ENCODE measurements around the gene SLC26A9.

The SLC26A9 gene

GRCh38 chr1:205943245-205943644 lies at the start of gene SLC26A9:
TSS of gene SLC26A9 (minus strand) at chr1:205943456. CDS start at chr1:205935820, 7,636 bp downstream.
- no peak for DNase-seq (ENCODE audit: low spot score)

- DNase-seq (ENCODE audit: low spot score): no peak
Observed at GRCh38 chr1:205992218-205992882, 49.1 kb upstream of the SLC26A9 start.

DNA sequence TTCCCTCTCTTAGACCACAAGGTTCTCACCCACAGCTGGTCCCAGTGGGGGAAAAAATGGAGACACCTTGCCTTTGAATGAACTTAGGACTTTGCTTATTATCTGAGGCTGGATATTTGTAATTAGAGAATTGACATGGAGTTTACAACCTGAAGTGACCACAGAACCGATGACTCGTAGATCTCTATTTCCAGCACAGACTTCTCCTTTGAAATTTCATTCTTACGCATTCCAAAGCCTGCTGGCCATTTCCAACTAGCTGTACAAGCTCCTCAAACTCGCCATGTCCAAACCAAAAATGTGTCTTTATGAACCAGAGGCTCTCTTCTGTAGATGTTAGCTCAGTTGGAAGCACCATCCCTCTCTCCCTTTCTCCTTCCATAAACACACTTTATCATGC lies 48.0 kb upstream of the SLC26A9 start:
- no peak for DNase-seq (ENCODE audit: low spot score)

DNA sequence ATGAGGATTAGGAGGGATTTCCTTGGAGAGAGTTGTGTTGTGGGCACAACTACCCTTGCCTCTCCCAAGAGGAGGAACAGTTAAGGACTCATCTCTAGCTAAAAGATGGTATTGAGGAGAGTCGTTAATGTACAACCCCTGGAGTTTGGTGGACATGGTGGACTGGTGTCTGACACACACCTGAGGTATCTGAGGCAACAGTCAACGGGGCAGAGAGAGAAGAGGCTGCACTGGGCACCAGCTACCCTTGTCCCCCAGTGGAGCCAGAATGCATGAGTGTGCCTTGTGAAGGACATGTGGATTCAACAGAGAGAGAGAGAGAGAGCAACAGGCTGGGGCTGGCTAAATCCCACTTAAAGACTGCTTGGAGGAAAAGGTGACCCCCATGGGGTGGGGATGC lies 47.0 kb upstream of the SLC26A9 start:
- DNase-seq (ENCODE audit: low spot score): no peak

GRCh38 chr1:205989786-205990185 lies 46.5 kb upstream of the SLC26A9 start:
- no peak for DNase-seq (ENCODE audit: low spot score)

GRCh38 chr1:205988585-205988995 lies 45.3 kb upstream of the SLC26A9 start:
- DNase-seq (ENCODE audit: low spot score): no peak

GRCh38 chr1:205986861-205987260 lies 43.6 kb upstream of the SLC26A9 start:
- DNase-seq (ENCODE audit: low spot score): no peak

- DNase-seq (ENCODE audit: low spot score): no peak
Observed at GRCh38 chr1:205986292-205986691, 43.0 kb upstream of the SLC26A9 start.

GRCh38 chr1:205985330-205986005 lies 42.2 kb upstream of the SLC26A9 start:
- no peak for DNase-seq (ENCODE audit: low spot score)

- peak; percentile 64 for DNase-seq (ENCODE audit: low spot score)
Observed at GRCh38 chr1:205983925-205984725, 40.9 kb upstream of the SLC26A9 start.

- DNase-seq (ENCODE audit: low spot score): no peak
Observed at GRCh38 chr1:205981257-205981656, 38.0 kb upstream of the SLC26A9 start.

- no peak for DNase-seq (ENCODE audit: low spot score)
Observed at GRCh38 chr1:205980237-205980870, 37.1 kb upstream of the SLC26A9 start.

DNA sequence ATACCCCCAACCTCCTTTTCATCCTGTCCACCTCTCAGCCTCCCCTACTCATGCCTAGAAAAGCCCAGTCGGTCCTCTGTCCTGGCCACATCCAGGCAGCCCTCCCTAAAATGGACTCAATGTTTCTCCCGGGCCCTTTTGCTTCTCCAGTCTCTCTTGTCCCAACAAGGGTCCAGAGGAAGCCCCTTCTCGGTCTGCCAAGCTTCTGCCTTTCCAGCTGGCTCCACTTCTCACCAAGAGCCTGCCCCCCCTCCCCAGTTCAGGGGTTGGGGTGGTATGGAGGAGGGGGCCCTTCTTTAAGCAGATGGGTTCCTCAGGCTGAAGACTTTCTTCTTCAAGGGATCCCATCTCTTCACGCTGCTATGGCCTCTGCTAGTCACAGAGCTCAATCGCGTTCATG lies 36.0 kb upstream of the SLC26A9 start:
- DNase-seq (ENCODE audit: low spot score): no peak

DNA sequence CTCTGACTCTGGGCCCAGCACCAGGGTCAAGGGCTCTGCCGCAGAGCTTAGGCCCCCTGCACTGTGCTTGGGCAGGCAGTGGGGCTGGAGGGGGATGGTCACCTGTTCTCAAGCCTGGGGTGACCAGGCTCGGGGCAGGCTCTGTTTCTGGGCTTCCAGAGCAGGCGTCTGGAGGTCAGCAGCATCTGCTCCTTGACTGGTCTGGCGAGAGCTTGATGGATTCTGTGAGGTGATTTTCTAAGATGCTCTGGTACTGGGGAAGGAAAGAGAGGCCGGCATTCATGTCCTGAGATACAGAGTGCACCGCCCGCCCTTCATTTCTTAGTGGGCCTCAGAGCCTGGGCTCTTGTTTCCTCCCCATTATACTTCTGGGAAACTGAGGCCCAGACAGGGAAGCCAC lies 35.4 kb upstream of the SLC26A9 start:
- no peak for DNase-seq (ENCODE audit: low spot score)

- DNase-seq (ENCODE audit: low spot score): peak; percentile 62
Observed at GRCh38 chr1:205977402-205978014, 34.3 kb upstream of the SLC26A9 start.

- DNase-seq (ENCODE audit: low spot score): no peak
Observed at GRCh38 chr1:205976708-205977401, 33.6 kb upstream of the SLC26A9 start.

- no peak for DNase-seq (ENCODE audit: low spot score)
Observed at GRCh38 chr1:205976036-205976435, 32.8 kb upstream of the SLC26A9 start.

DNA sequence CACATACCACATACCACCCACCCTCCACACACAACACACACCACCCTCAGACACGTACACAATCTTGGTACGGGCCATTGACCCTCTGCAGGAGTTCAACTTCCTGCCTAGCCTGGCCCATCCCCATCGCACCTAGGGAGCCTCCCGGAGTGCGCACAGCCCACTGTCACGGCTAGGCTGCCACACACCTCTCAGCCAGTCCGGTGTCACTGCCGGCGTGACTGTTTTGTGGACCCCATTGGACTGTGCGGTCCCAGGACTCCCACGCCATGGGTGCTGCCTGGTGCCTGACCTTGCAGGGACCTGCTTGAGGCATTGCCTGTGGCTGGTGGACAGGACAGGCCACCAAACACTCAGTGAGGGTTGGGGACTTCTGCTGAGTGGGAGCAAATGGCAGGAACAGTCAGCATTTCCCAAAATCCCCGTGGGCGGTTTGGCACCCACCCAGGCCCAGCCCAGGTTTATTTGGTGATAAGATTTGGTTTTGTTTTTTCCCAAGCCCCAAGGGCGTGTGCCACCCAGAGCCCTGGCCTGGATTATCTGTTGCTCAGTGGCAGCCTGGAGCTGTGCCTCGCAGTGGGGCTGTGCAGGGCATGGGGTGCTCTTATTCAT lies 32.2 kb upstream of the SLC26A9 start:
- DNase-seq (ENCODE audit: low spot score): no peak

- DNase-seq (ENCODE audit: low spot score): no peak
Observed at GRCh38 chr1:205974712-205975111, 31.5 kb upstream of the SLC26A9 start.

DNA sequence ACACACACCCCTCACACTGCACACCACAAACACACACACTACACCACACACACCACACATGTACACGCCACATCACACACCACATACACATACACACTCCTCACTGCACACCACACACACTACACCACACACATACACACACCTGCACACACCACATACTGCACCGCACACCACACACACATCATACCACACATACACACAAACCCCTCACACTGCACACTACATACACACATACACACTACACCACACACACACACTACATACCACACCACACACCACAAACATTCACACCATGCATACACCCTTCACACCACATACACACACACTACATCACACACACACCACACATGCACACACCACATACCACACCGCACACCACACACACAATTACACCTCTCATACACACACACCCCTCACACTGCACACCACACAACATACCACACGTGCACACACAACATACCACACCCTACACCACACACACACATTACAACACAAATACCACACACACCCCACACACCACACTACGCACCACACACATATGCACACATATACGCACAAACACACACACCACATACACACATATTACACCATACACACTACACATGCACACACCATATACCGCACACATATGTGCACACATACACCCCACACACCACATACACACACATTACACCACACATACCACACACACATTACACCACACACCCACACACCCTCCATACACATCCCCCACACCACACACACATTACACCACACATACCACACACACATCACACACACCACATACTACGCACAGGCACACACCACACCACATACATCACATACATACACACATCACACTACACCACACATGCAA lies 30.3 kb upstream of the SLC26A9 start:
- no peak for DNase-seq (ENCODE audit: low spot score)

Measured in HuH-7.5 (cell line).